HS-27A (cell line): Measurements from ENCODE around the gene HAO1.
"Not testable (repeated sequence)": the region's sequence is repeated elsewhere in the genome, so short reads cannot be mapped to it uniquely, and the experiment has no call there.

Experiments used
- DNase-seq: peaks from one replicate; pipeline ENCODE4 v3.0.0-alpha.2; 2012; ENCODE audit warnings: low read depth, missing footprints

The HAO1 gene

GRCh38 chr20:7940341-7940740, at the start of gene HAO1:
Gene HAO1 (minus strand): TSS chr20:7940458. CDS start chr20:7940422, 36 bp downstream.
- no peak for DNase-seq

GRCh38 chr20:7989379-7989778, 49.1 kb upstream of the HAO1 start:
- no peak for DNase-seq

- DNase-seq: no peak
Observed at GRCh38 chr20:7985916-7986315, 45.7 kb upstream of the HAO1 start.

- no peak for DNase-seq
Observed at GRCh38 chr20:7984192-7984591, 43.9 kb upstream of the HAO1 start.

GRCh38 chr20:7981374-7981773, 41.1 kb upstream of the HAO1 start:
- no peak for DNase-seq

GRCh38 chr20:7980332-7981046, 40.2 kb upstream of the HAO1 start:
- no peak for DNase-seq

- DNase-seq: no peak
Observed at GRCh38 chr20:7977709-7978108, 37.5 kb upstream of the HAO1 start.

- no peak for DNase-seq
Observed at GRCh38 chr20:7975851-7976414, 35.7 kb upstream of the HAO1 start.

GRCh38 chr20:7974785-7975435, 34.7 kb upstream of the HAO1 start:
- no peak for DNase-seq

GRCh38 chr20:7971536-7972280, 31.4 kb upstream of the HAO1 start:
- no peak for DNase-seq

- DNase-seq: peak; percentile 35
Observed at GRCh38 chr20:7967199-7967844, 27.1 kb upstream of the HAO1 start.

- no peak for DNase-seq
Observed at GRCh38 chr20:7966176-7966575, 25.9 kb upstream of the HAO1 start.

GRCh38 chr20:7959484-7959883, 19.2 kb upstream of the HAO1 start:
- no peak for DNase-seq

- not testable (repeated sequence) for DNase-seq
Observed at GRCh38 chr20:7956561-7956960, 16.3 kb upstream of the HAO1 start.

GRCh38 chr20:7950387-7950786, 10.1 kb upstream of the HAO1 start:
- no peak for DNase-seq

GRCh38 chr20:7943891-7944290, 3.6 kb upstream of the HAO1 start:
- DNase-seq: no peak

GRCh38 chr20:7939663-7940062, 595 bp downstream of the HAO1 start:
- DNase-seq: no peak

GRCh38 chr20:7938058-7938457, 2.2 kb downstream of the HAO1 start:
- no peak for DNase-seq

GRCh38 chr20:7937328-7937727, 2.9 kb downstream of the HAO1 start:
- DNase-seq: no peak

- no peak for DNase-seq
Observed at GRCh38 chr20:7935027-7935551, 5.2 kb downstream of the HAO1 start.

GRCh38 chr20:7933346-7933745, 6.9 kb downstream of the HAO1 start:
- DNase-seq: no peak

GRCh38 chr20:7930343-7930742, 9.9 kb downstream of the HAO1 start:
- no peak for DNase-seq
